ENCODE measurements around the gene CARD10. TPM values are rescaled to one million over a fixed set of nuclear protein-coding genes. Genes with fewer than 3 reads are reported as not detected.
"Not testable (repeated sequence)": the region's sequence is repeated elsewhere in the genome, so short reads cannot be mapped to it uniquely, and the experiment has no call there.

Gene CARD10
- polyA plus RNA-seq, 1 experiment = 5.8 TPM

GRCh38 chr22:37533995-37534394, 14.8 kb upstream of the CARD10 start:
- TF ChIP-seq CTCF (IDR thresholded peaks at IDR 0.05; ENCODE audit: low read depth, low read length) = no peak
- ChIA-PET POLR2A (no interaction called here), CTCF (interaction anchor here (0.9 to 1.4 kb wide), 4 partner anchors 28 to 275 kb away, joined by 3 to 7 read pairs (median 4); no protein-coding TSS in a partner anchor)
- no peaks in the 10 kb centered on the region for H3K9me3 ChIP-seq (ENCODE audit: control insufficient read depth, insufficient read depth, low read length)
- H3K27me3 ChIP-seq (ENCODE audit: control insufficient read depth, insufficient read depth, low read length) = no peaks in the 10 kb centered on the region
- peak; percentile 65 for DNase-seq (ENCODE audit: low read depth, low spot score)
- no peak overlapping the region for H3K27ac ChIP-seq (ENCODE audit: low read depth, low read length)
- H3K4me3 ChIP-seq (ENCODE audit: low read depth, low read length) = no peak overlapping the region

GRCh38 chr22:37529652-37530345, 10.6 kb upstream of the CARD10 start:
- ChIA-PET CTCF (interaction anchor here (0.9 kb wide), 1 partner anchor 77 kb away, joined by 3 read pairs; no protein-coding TSS in a partner anchor), POLR2A (no interaction called here)
- no peaks in the 10 kb centered on the region for H3K27me3 ChIP-seq (ENCODE audit: control insufficient read depth, insufficient read depth, low read length)
- no peak overlapping the region for H3K4me3 ChIP-seq (ENCODE audit: low read depth, low read length)
- DNase-seq (ENCODE audit: low read depth, low spot score) = no peak
- no peak overlapping the region for H3K27ac ChIP-seq (ENCODE audit: low read depth, low read length)
- no peak for TF ChIP-seq CTCF (IDR thresholded peaks at IDR 0.05; ENCODE audit: low read depth, low read length)
- H3K9me3 ChIP-seq (ENCODE audit: control insufficient read depth, insufficient read depth, low read length) = no peaks in the 10 kb centered on the region

GRCh38 chr22:37527952-37528351, 8.7 kb upstream of the CARD10 start:
- H3K27ac ChIP-seq (ENCODE audit: low read depth, low read length); H3K9me3 ChIP-seq (ENCODE audit: control insufficient read depth, insufficient read depth, low read length); H3K27me3 ChIP-seq (ENCODE audit: control insufficient read depth, insufficient read depth, low read length); DNase-seq (ENCODE audit: low read depth, low spot score); POLR2A ChIA-PET; H3K4me3 ChIP-seq (ENCODE audit: low read depth, low read length): not testable (repeated sequence)
- CTCF ChIA-PET = interaction anchor here (0.5 to 2.3 kb wide), 5 partner anchors 11 to 155 kb away, joined by 3 to 10 read pairs (median 3); no protein-coding TSS in a partner anchor

DNA sequence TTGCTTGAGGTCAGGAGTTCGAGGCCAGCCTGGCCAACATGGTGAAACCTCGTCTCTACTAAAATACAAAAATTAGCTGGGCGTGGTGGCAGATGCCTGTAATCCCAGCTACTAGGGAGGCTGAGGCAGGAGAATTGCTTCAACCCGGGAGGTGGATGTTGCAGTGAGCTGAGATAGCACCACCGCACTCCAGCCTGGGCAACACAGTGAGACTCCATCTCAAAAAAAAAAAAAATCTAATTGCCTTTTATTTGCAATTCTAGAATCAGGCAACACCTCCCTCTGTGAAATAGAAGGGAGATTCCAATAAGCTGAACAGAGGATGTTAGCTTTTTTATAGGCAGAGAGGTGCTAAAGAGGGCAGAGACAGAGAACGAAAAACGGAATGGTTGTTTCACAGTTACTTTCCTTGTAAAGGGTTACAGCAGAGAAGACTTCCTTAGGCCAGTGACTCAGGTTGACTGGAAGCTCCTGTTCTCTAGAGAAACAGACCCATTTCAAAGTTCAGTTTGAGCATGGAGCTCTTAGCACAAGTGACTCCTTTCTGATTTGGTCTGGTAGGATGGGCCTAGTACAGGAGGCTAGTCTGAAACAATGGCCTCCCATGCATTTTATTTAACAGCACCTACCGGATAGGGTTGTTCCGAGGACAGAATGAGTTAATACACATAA, 8.0 kb upstream of the CARD10 start:
- H3K9me3 ChIP-seq (ENCODE audit: control insufficient read depth, insufficient read depth, low read length); POLR2A ChIA-PET; H3K4me3 ChIP-seq (ENCODE audit: low read depth, low read length); H3K27me3 ChIP-seq (ENCODE audit: control insufficient read depth, insufficient read depth, low read length); H3K27ac ChIP-seq (ENCODE audit: low read depth, low read length); DNase-seq (ENCODE audit: low read depth, low spot score): not testable (repeated sequence)
- CTCF ChIA-PET = interaction anchor here (0.5 to 2.3 kb wide), 4 partner anchors 17 to 156 kb away, joined by 3 to 10 read pairs (median 3); no protein-coding TSS in a partner anchor

DNA sequence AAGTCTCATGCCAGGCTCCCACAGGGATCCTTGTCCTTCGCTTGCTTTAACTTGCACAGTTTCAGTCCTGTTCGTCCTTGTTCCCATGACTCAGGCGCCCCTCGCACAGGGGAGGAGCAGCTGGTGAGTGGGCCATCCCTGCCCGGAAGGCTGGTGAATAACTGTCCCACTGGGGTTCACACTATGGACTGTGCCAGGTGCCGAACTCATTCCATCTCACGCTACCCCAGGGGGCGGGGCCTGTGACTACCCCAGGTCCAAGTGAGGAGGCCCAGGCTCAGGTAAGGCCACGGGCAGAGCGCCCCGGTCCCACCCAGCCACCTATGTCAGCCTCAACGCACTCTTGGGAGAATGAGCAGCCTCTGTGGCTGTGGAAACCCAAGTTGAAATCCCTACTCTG, 7.2 kb upstream of the CARD10 start:
- no peak for DNase-seq (ENCODE audit: low read depth, low spot score)
- no peak overlapping the region for H3K4me3 ChIP-seq (ENCODE audit: low read depth, low read length)
- no peak overlapping the region for H3K27ac ChIP-seq (ENCODE audit: low read depth, low read length)
- H3K27me3 ChIP-seq (ENCODE audit: control insufficient read depth, insufficient read depth, low read length) = no peaks in the 10 kb centered on the region
- POLR2A ChIA-PET = no interaction called here
- H3K9me3 ChIP-seq (ENCODE audit: control insufficient read depth, insufficient read depth, low read length) = no peaks in the 10 kb centered on the region
- TF ChIP-seq CTCF (IDR thresholded peaks at IDR 0.05; ENCODE audit: low read depth, low read length) = no peak
- CTCF ChIA-PET = no interaction called here

Measured in AG04450 (cell line).